CD1c-positive myeloid dendritic cell (primary cell): ENCODE measurements around the gene RPS6KA2.

ENCODE experiments used
- DNase-seq: peaks from one replicate; pipeline ENCODE4 v3.0.0-alpha.2; 2016; ENCODE audit errors: extremely low spot score

RPS6KA2 gene

DNA sequence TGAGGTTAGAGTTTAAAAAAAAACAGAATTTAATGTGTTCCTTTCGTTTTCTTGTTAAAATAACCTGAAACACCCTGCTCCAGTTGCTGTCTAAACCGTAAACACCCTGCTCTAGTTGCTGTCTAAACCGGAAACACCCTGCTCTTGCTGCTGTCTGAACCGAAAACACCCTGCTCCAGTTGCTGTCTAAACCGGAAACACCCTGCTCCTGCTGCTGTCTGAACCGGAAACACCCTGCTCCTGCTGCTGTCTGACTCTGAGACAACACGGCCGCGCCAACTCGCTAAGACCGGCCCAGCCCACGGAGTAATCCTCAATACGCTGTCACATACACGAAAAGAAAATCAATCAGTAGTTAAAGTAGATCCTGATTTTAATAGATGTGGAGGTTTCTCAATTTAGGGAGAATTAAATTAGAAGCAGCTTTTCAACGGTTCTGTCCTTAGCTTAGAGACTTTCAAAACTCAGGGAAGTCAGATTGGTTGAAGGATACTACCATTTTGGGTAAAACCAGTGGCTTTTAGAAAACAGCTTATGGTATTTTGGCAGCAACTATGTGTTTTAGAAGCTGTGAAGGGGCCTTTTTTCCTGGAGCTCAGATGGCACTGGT, 138.9 kb downstream of the RPS6KA2 start:
- DNase-seq, result peak; percentile 66

DNA sequence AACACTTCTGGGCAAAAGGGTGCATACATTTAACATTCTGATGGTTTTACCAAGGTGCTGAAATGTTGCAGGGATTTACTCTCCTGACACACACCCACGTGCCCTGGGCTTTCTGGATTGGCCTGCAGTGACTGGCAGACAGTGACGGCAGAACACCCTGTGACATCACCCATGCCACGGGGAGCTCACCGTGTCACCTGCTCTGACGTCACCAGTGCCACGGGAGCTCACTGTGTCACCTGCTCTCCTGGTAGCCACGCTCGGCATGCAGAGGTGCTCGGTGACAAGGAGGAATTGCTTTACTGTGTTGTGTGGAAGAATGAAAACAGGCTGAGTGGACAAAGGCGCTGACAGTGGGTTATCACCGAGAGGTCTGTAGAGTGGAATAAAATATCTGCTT, 139.9 kb downstream of the RPS6KA2 start:
- no peak for DNase-seq

DNA sequence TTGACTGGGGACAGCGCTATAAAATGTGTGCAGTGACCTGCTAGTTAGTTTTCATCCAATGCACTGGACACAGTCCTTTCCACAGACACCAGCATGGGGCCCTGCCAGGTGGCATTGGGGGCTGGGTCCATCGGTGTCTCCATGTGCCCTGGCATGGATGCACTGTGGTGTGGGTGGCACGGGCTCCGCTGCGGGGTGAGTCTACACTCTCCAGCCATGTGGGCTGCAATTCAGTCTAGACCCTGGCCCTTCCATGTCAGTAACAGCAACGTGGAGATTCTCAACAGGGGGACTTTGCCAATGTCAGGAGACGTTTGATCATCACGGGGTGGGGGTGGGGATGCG, 140.5 kb downstream of the RPS6KA2 start:
- DNase-seq, result no peak

DNA sequence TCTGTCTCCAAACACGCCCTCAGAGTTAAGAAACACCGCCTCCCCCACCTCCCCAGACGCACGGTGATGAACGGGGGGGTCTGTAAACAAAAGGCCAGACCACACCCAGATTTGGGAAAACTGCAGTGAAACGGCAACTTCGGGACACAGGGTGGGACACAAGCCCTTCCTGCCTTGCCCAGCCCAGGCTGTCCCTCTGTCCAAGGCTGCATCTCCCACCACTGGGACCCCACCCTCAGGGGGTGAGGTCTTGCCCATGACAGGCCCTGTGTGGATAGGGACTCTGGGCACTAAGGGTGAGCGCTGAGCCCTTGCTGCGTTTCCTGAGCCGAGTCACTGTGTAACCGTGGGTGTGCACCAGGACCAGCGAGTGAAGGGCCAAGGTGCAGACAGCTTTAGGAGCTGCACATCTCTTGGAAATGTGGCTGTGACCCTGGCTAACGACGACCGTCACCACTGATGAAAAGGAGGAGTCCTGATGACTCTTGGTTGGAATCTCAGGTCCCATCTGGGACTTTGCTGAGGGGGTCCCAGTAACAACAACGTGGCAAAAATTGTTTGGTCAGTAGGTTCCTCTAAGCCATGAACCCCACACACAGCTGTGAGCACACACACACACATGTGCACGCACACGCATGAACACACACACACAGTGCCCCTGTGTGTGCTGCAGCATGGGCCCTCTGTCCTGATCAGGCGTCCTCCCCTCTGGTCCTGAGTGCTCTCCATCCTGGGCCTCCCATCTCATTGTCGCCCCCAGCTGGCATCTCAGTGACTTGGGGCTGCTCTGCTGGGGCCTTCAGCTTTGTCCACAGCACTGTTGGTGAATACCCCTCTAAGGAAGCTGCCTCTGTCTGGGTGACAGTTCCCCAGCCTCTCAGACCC, 141.2 kb downstream of the RPS6KA2 start:
- no peak for DNase-seq

DNA sequence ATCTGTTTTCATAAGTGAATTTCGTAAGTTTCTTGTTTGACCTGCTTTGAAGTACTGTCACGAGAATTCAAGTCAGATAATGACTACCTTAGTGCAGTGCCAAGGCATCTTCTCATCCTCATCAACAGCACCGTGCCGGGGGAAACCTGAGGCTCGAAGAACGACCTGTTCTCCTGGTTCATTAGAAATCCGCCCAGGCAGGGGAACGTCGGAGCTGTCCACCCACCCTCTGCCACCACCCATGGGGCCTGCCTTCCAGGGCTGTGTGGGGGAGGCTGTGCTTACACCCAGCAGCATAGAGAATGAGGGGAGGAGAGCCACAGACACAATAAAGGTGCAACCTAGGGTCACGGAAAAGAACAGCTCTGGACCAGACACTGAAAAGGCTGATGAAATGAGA, 142.2 kb downstream of the RPS6KA2 start:
- DNase-seq, result no peak

DNA sequence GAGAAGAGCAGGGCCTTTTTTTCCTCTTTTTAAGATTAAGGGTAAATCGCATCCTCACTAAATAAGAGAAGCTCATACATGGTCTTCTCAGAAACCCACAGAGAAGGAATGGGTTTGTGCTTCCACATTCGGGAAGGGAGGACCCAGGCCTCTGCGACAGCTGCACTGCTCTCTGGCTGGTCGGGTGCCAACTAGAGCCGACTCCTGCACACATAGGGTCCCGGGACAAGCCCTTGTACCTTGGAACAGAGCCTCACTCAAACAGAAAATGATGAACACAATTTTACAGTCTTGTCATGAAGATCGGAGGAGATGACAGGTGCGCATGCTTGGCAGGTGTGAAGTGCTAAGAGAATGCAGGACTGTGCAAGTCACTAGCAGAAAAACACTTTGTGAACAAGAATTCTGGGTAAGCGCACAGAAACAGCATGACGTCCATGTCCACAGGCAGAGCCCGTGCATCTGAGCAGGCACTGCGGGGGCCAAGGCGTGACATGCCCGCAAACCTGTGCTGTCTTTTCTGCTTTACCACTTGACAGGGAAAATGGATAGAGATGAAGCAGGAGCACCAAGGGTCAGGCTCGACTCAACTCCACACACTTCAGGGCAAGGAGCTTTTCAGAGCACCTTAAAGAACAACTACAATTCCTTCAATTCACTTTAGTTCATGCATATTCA, 143.3 kb downstream of the RPS6KA2 start:
- DNase-seq, result no peak

DNA sequence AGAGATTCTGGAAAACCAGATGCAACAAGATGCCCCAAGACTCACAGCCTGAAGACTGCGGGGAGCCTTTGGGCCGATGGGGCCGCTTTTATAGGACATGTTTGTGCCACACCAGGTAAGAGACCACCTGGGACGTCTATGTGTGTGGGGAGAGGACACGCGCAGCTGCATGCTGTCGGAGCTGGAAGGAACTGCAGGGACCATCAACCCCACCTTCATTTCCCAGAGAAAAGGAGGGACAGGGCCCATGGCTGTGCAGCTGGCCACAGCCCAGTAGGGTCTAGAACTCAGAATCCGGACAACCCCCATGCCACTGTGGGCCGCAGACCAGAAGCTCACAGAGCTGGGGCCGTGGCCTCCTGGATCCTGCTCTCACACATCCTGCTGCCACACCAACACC, 144.0 kb downstream of the RPS6KA2 start:
- DNase-seq, result no peak

DNA sequence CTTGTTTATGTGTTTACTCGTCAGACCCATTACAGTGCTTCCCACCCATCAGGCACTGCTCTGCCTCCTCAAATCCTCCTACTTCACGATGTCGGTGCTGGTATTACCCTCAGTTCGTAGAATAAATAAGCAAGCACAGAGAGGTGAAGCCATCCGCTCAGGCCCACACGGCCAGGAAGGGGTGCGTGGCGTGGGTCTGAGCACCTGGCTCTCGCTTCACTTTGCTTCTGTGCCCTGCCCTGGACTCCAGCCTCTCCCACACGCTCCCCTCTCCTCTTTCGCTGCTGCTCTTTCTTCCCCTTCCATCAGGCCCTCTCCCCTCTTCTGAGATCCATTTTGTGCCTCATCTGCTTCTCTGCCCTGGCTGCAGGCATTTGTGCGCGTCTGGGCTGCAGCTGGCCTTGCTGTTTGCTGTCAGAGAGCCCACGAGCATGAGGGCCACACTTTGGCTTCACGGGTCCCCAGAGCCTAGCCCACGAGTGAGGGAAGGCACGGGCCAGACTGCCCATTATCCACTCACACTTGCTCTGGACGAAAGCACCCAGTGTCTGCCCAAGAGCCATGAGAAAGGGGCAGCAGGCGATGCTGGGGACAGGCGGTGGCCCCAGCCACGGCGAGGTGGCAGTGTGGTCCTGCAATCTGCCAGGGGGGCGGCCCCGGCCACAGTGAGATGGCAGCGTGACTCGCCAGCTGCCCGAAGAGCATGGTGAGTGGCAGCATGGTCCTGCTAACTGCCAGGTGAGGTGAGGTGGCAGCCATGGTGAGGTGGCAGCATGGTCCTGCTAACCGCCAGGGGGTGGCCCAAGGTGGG, 148.1 kb downstream of the RPS6KA2 start:
- no peak for DNase-seq

DNA sequence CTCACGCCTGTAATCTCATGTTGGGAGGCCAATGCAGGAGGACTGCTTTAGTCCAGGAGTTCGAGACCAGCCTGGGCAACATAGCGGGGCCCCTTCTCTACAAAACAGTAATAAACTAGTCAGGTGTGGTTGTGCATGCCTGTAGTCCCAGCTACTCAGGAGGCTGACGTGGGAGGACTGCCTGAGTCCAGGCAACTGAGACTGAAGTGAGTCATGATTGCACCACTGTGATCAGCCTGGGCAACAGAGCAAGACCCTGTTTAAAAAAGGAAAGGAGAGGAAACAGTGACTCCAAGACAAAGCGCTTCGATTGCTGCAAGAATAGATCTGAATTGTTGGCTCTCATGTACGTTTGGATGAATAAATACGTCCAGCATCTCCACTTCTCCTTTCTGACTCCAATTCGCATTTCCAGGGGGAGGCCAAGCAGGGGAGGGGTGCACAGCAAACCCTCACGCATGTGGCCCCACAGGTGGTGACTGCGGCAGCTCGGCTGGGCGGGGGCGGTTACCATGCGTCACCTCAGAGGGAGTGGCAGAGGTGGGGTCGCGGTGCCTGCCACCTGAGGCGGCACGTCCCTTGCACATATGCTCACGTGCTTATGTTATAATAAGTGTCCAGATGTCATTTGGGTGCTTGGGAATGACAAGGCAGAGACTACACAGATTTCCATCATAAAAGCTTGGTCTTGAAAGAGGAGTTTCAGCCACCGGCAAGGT, 149.2 kb downstream of the RPS6KA2 start:
- no peak for DNase-seq

DNA sequence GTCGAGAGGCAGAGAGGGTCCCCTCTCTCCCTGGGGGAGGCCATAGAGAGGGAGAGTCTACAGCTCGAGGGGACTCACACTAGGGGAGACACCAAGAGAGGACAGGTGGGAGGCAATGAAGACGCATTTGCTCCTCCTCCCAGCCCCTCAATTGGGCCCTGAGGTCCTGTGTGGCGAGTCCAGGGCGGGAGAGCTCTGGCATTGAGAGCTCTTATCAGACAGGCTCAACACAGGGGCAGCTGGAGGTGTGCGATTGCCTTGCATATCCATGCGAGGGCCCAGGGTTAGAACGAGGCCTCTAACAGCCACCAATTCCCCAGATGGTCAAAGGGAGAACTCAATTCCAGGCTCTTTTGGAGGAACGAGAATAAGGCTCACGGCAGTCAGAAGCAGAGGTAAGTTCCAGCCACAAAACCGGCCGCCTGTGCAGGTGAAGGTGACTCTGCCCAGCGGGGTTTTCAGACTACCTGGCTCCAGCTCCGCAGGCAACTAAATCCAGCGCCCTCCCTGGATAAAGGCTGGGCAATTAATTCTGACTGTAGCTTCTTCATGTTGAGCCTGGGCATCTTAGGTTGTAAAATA, 150.3 kb downstream of the RPS6KA2 start:
- no peak for DNase-seq

DNA sequence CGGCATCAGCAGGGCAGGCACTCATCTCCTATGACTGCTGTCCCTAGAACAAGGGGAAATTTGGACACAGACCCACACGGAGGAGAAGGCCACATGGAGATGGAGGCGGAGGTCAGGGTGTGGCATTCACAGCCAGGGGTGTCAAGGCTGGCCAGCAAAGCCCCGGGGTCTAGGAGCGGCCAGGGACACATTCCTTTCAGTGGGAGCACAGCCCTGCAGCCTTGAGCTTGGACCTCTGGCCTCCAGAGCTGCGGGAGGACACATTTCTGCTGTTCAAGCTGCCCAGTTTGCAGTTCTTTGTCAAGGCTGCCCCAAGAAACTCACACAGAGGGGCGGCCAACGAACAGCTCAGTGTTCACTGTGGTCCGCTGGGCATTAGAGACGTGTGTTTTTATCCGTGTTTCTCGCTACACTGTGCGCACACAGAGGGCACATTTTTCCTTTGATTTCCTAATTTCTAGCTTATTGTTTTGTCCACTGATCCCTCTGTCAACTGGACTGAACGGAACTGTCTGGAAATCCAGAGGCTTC, 150.9 kb downstream of the RPS6KA2 start:
- DNase-seq, result no peak

DNA sequence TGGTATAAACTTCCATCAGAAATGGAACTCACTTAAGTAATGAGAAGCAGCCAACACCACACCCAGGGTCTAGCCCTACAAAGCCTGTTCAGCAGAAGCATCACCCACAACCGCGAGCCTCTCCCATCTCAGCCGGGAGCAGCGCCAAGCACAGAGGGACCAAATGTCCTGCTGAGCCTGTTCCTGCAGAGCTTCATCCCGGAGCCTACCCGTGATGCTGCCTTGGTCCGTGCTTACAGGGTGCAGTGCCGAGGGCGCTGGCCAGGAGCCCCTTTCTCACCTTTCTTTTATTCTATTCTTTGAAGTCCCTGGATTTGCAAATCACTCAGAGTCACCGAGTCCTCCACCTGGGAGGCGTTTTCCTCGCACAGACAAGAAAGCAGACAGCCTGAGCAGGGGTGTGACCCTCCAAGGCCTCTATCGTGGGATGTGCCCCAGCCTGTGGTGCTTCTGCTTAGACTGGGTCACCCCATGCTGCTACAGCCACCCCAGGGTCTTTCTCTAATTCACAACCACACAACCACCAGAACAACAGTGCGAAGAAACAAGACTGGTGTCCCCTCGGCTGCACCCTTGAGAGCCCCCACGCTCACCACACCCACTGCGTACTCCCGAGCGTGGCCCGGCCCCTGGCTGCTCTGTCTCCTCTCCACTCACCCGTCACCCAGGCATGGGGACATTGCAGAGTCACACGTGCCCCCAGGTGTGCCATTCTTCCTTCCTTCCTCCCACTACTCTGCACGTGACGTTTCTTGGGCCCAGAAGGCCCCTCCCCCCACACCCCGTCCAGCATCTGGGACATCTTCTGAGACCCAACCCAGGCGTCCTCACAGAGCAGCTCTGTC, 152.1 kb downstream of the RPS6KA2 start:
- no peak for DNase-seq

DNA sequence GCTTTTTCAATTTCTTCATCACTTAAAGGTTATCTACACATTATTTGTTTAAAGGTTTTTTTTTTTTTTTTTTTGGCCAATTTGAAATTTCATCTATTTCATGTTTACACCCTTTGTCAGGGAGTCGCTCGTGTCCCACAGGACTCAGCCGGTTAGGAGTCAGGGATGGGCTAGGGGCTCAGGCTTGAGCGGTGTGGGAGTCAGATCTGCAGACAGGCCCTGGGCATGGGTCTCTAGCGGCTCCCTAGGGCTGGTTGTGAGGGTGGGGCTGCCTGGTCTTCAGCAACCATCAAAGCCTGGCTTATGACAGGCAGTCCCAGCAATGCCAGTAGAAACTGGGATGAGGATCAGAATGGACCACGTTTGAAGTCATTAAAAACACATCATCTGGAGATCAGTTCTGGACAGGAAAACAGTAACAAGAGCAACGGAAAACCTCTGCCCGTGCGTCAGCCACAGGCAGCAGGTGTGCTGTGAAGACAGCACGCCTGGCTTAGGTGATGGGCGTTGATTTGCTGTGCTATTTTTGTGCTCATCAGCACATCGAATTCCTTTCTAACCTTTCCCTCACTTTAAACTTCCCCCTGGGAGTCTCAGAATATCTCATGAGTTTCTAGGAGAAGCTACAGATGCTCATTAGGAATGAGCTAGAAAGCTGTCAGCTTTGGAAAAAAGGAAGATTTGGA, 153.0 kb downstream of the RPS6KA2 start:
- no peak for DNase-seq

DNA sequence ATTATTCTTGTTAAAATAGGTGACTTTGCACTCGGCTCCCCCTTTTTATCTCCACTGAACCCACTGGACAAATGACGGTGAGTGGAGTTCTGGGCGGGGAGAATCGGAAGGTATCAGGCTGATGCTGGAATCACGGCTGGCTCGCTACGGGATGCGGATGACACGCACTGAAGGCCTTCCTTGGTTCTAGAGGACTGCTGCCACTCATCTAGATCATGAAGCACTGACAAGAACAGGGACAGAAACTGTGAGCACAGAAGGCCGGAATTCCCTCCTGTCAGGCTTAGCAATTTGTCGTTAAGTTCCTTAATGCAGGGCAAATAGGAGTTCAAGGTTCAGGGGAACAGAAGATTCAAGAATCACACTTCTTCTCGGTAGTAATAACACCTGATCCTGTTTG, 154.4 kb downstream of the RPS6KA2 start:
- DNase-seq, result no peak

DNA sequence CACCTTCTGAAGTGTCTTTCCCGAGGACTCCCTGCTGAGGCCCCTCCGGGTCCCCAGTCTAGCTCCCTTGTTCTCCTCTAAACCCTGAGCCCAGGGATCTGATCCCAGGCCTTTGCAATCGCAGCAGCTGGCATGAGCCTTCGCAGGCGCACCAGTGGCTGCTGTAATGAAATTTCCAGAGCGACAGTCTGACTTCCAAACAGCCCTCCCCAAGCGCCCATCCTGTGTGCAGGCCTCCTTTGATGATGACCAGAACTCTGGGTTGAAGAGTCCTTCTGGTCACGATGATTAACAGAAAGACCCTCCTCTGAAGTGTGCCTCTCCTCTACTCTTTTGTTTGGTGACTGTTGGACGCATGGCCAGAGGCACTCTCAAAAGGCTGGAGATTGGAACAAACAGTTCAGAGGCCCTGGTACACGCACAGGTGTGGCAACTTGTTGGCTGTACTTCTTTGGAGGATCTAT, 155.2 kb downstream of the RPS6KA2 start:
- no peak for DNase-seq

DNA sequence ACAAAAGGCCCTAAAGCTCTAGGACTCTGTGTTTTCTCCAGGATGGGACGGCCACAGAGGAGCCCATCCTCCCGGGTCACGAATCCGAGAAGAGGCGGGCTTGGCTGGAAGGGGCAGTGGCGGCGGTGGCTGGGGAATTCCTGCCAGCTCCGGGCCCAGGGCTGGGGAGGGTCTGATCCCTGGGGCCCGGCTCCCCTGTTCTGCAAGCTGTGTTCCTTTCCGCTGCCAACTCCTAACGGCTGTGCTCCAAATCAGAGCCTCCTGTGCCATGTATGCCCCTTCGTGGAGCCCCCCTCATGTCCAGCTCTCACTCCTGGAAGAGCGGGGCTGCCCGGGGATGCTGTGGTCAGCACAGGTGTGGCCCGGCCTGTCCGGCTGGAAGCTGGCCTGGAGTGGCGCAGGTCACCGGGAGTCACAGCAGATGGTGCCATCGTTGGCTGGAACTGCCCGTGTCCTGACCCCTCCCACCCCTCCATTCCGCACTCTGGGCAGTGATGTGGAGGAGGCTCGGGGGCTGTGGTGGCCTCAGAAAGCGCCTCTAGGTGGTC, 156.1 kb downstream of the RPS6KA2 start:
- DNase-seq, result no peak

DNA sequence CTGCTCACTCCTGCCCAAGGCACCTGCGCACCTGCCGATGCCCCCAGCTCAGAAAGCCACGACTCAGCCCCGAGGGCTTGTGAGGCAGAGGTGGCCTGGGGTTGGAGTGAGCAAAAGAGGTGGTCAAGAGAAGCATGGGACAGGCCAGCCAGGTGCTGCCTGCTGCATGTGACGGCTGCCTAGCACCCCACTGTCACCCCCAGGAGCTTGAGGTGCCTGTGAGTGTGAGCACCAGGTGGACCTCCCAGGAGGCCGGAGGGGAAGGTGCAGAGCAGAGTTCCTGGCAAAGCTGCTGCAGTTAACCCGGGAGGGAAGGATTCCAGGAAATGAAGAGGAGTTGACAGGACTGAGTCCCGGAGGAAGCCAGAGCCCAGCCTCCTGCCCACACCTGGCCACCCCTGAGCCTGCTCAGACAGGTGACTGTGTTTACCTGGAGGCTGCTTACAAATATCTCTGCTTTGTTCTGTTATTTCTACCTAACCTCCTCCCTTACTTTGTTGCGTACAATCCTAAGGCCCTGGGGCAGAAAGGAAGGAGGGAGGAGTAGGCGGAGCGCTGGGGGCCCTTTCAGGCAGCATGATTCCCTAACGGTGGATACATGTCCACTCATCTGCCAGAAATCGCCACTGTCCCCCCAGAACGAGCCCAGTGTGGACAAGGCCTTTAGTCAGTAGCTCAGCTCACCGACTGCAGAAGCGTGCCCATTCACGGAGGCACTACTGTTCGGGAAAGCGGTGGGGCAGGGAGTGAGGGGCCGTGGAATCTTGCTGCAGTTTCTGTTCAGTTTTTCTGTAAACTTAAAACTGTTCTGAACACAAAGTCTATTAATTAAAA, 156.8 kb downstream of the RPS6KA2 start:
- DNase-seq, result no peak

DNA sequence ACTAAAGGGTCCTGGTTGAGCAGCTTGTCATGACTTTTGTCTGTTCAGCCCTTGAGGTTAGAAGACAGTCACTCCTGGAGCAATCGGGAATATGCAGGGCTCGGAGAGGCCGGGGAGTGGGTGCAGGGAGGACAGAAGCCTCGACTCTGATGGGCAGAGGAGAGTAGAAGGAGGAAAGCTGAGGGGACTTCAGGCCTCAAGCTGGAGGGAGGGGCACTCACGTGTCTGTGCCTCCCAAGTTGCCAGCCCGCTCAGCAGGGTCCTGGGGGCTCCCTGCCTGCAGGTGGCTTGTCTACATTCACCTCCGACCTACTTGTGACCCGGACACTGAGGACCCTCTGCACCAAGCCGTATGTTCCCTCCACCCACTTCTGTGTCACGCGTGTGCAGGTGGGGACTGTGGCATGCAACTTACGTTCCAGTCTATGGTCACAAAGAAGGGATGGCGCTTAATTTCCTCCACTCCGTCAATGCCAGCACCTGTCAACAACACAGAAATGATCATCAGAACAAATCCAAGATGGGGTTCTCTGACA, 157.6 kb downstream of the RPS6KA2 start:
- DNase-seq, result no peak
